ENCODE results near the gene GEMIN8. TPM values are rescaled to one million over a fixed set of nuclear protein-coding genes. Genes with fewer than 3 reads are reported as not detected.

GEMIN8 gene
- total RNA-seq, 4 donors from 2014 or later, result 8.6 to 22.1 (median 12.6) TPM

DNA sequence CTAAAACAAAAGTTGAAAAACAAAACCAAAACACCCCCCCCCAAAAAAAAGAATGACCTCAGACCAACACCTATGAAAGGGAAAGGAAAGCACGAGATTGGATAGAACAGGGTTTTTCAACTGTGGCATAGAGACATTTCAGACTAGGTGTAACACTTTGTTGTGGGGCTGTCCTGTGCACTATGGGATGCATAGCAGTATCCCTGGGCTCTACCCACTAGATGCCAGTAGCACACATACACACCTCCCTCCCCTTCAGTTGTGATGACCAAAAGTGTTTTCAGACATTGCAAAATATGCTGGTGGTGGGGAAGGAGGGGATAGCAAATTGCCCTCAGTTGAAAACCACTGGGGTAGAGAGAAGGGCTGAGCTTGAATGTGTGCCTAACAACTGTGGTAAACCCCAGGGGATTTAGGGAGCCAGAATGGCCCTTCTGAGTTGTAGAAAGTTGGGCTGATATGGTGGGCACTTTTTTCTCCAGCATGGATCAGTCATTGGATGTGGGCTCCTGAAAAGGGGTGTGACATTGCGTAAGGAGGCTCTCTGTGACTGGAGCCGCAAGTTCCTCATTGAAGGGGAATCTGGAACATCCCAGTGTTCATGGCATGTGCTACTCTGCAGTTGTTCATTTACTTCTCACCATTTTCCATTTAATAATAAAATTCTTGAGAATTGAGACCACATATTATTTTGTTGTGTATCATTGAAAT, 8.8 kb upstream of the GEMIN8 start:
- in situ Hi-C loops (cut with MboI; ENCODE audit: low pct_ligation_motif_present in 1 of 4, low pct_unique_long_range_greater_than_20kb in 1 of 4, low sequenced_read_pairs in 3 of 4), result loop anchor here (10.0 to 25.0 kb wide), 9 partner anchors 276 to 1199 kb away; partner anchors contain the start of genes TCEANC (in 2 of the 4), OFD1 (in 1 of the 4), TLR8 (in 1 of the 4) and TRAPPC2 (in 1 of the 4)
- Histone ChIP-seq H3K27ac (no peak overlapping the region), H3K27me3 (no peaks in the 10 kb centered on the region), H3K36me3 (no peaks in the 10 kb centered on the region), H3K4me3 (no peak overlapping the region), H3K4me1 (no peaks in the 10 kb centered on the region), H3K9me3 (no peaks in the 10 kb centered on the region)
- WGBS, 2 donors (ENCODE audit: low coverage in 1 of 2), result 61% methylated on average over 3 of the region's 3 CpGs; no CpG with 5 or more reads in 1 of the 2 donors
- no peak for DNase-seq
- intact Hi-C loops (cut with DNase I; ENCODE audit: low total_unique reads), result loop anchor here (5.0 to 10.0 kb wide), 3 partner anchors 284 to 1104 kb away; no protein-coding TSS in a partner anchor
- no peak for TF ChIP-seq POLR2AphosphoS5 (IDR thresholded peaks at IDR 0.05)
- TF ChIP-seq EP300 (IDR thresholded peaks at IDR 0.05; ENCODE audit: low read depth), result no peak
- no peak for TF ChIP-seq POLR2A (IDR thresholded peaks at IDR 0.05)
- TF ChIP-seq, protein P1, sequence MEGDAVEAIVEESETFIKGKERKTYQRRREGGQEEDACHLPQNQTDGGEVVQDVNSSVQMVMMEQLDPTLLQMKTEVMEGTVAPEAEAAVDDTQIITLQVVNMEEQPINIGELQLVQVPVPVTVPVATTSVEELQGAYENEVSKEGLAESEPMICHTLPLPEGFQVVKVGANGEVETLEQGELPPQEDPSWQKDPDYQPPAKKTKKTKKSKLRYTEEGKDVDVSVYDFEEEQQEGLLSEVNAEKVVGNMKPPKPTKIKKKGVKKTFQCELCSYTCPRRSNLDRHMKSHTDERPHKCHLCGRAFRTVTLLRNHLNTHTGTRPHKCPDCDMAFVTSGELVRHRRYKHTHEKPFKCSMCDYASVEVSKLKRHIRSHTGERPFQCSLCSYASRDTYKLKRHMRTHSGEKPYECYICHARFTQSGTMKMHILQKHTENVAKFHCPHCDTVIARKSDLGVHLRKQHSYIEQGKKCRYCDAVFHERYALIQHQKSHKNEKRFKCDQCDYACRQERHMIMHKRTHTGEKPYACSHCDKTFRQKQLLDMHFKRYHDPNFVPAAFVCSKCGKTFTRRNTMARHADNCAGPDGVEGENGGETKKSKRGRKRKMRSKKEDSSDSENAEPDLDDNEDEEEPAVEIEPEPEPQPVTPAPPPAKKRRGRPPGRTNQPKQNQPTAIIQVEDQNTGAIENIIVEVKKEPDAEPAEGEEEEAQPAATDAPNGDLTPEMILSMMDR (IDR thresholded peaks at IDR 0.05), result no peak

DNA sequence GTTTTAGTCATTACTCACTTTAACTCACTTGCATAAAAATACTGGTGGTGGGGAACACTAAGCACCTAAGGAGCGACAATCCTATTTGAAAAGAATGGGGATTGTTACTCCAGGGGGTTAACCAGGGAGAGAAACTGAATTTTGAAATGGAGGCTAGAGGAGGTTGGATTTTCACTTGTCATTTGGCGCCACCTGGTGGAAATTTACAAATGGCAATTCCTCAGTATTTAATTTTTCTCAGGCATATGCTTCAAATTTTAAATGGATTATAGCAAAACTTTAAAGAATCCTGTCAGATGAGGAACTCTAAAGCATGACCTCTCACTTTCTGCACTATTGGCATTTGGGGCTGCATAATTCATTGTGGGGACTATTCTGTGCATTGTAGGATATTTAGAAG, 2.7 kb upstream of the GEMIN8 start:
- Histone ChIP-seq H3K4me3 (no peak overlapping the region), H3K36me3 (no peaks in the 10 kb centered on the region), H3K27ac (no peak overlapping the region), H3K27me3 (no peaks in the 10 kb centered on the region), H3K4me1 (peaks cover 0 to 11% (median 2%) of the 10 kb centered on the region in 4 donors), H3K9me3 (no peaks in the 10 kb centered on the region)
- TF ChIP-seq EP300 (IDR thresholded peaks at IDR 0.05; ENCODE audit: low read depth), result no peak
- TF ChIP-seq, protein P1 (IDR thresholded peaks at IDR 0.05), result peak; percentile 61 to 81 (median 72)
- intact Hi-C loops (cut with DNase I; ENCODE audit: low total_unique reads), result loop anchor here (5.0 to 10.0 kb wide), 3 partner anchors 278 to 525 kb away; no protein-coding TSS in a partner anchor
- WGBS, 2 donors (ENCODE audit: low coverage in 1 of 2), result 2% methylated on average over 2 of the region's 2 CpGs; no CpG with 5 or more reads in 1 of the 2 donors
- peak; percentile 52 for DNase-seq
- in situ Hi-C loops (cut with MboI; ENCODE audit: low pct_ligation_motif_present in 1 of 4, low pct_unique_long_range_greater_than_20kb in 1 of 4, low sequenced_read_pairs in 3 of 4), result loop anchor here (5.0 to 25.0 kb wide), 10 partner anchors 270 to 1205 kb away; partner anchors contain the start of genes TCEANC (in 2 of the 4), OFD1 (in 1 of the 4), TLR8 (in 1 of the 4) and TRAPPC2 (in 1 of the 4)

DNA sequence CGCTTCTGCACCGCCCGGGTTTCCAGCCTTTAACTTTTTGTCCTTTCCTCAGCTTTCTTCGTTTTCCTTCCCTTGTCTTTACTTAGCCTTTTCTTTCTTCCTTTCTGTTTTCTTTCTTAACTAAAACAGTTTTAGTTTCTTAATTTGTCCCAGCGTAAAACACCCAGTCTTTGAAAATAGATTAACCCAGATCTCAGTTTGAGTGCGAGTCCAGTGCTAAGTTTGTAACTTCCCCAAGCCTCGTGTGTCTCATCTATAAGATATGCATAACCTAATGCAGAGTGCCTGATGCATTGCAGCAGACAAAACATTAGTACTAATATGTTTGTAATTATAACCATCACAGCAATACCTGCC, 460 bp upstream of the GEMIN8 start:
- H3K4me1 ChIP-seq, result peaks cover 0 to 11% (median 2%) of the 10 kb centered on the region in 4 donors
- no peaks in the 10 kb centered on the region for H3K36me3 ChIP-seq
- H3K4me3 ChIP-seq, result peak overlapping the region; percentile 29 to 77 (median 64)
- TF ChIP-seq EP300 (IDR thresholded peaks at IDR 0.05; ENCODE audit: low read depth) (no peak), POLR2A (IDR thresholded peaks at IDR 0.05) (no peak), POLR2AphosphoS5 (IDR thresholded peaks at IDR 0.05) (no peak)
- TF ChIP-seq, protein P1 (IDR thresholded peaks at IDR 0.05), result no peak
- intact Hi-C loops (cut with DNase I; ENCODE audit: low total_unique reads), result loop anchor here (5.0 to 10.0 kb wide), 3 partner anchors 275 to 523 kb away; no protein-coding TSS in a partner anchor
- in situ Hi-C loops (cut with MboI; ENCODE audit: low pct_ligation_motif_present in 1 of 4, low pct_unique_long_range_greater_than_20kb in 1 of 4, low sequenced_read_pairs in 3 of 4), result loop anchor here (5.0 to 25.0 kb wide), 10 partner anchors 268 to 1207 kb away; partner anchors contain the start of genes TCEANC (in 2 of the 4), OFD1 (in 1 of the 4), TLR8 (in 1 of the 4) and TRAPPC2 (in 1 of the 4)
- no peaks in the 10 kb centered on the region for H3K9me3 ChIP-seq
- 19% methylated on average over 7 of the region's 7 CpGs; no CpG with 5 or more reads in 1 of the 2 donors for WGBS, 2 donors (ENCODE audit: low coverage in 1 of 2)
- H3K27me3 ChIP-seq, result no peaks in the 10 kb centered on the region
- H3K27ac ChIP-seq, result peak overlapping the region; percentile 85 to 92 (median 88)
- no peak for DNase-seq

DNA sequence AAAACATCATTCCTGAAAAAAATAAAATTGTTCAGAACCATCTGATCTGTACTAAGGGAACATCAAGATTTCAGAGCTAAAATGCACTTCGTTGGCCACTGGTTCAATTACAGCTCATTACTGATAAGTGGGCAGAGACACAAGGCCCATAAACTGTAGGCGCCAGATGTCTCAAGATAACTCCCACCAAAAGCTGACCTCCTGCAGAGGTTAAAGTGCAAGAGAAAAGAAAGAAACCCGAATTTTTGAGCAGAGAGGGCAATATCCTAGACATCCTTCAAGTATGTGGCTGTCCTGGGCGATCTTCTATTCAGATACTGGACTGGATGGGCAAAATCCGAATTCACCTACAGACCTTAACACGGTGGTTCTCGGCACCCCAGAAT, 660 bp downstream of the GEMIN8 start:
- H3K36me3 ChIP-seq, result no peaks in the 10 kb centered on the region
- no peak for DNase-seq
- WGBS, 2 donors (ENCODE audit: low coverage in 1 of 2), result 12% methylated on average over 7 of the region's 7 CpGs; no CpG with 5 or more reads in 1 of the 2 donors
- TF ChIP-seq, protein P1 (IDR thresholded peaks at IDR 0.05), result no peak
- no peak for TF ChIP-seq POLR2A (IDR thresholded peaks at IDR 0.05)
- no peak for TF ChIP-seq EP300 (IDR thresholded peaks at IDR 0.05; ENCODE audit: low read depth)
- no peak for TF ChIP-seq POLR2AphosphoS5 (IDR thresholded peaks at IDR 0.05)
- intact Hi-C loops (cut with DNase I; ENCODE audit: low total_unique reads), result no loop called here
- in situ Hi-C loops (cut with MboI; ENCODE audit: low pct_ligation_motif_present in 1 of 4, low pct_unique_long_range_greater_than_20kb in 1 of 4, low sequenced_read_pairs in 3 of 4), result loop anchor here (5.0 to 25.0 kb wide), 8 partner anchors 267 to 1208 kb away; partner anchors contain the start of genes TCEANC (in 2 of the 4), OFD1 (in 1 of the 4), TLR8 (in 1 of the 4) and TRAPPC2 (in 1 of the 4)
- H3K4me1 ChIP-seq, result peaks cover 0 to 11% (median 2%) of the 10 kb centered on the region in 4 donors
- H3K27me3 ChIP-seq, result no peaks in the 10 kb centered on the region
- peak overlapping the region; percentile 29 to 77 (median 64) for H3K4me3 ChIP-seq
- peak overlapping the region; percentile 85 to 92 (median 88) for H3K27ac ChIP-seq
- H3K9me3 ChIP-seq, result no peaks in the 10 kb centered on the region

Data from transverse colon (tissue), 4 donors.